Stomach smooth muscle (tissue), 2 donors: ENCODE data around the gene S100A7A.

Experiments used
- H3K27ac ChIP-seq: one replicate; pipeline ENCODE4 v1.7.0; 2013; ENCODE audit warnings: mild to moderate bottlenecking, low read length, inconsistent platforms
- H3K27me3 ChIP-seq, 2 donors: one replicate each; pipeline ENCODE4 v1.7.0; 2013; ENCODE audit warnings: low read length in 2 of 2; ENCODE audit not compliant: insufficient read depth in 2 of 2, control insufficient read depth in 1 of 2
- H3K36me3 ChIP-seq, 2 donors: one replicate each; pipeline ENCODE4 v1.7.0; 2013; ENCODE audit warnings: low read length in 2 of 2; ENCODE audit not compliant: control insufficient read depth in 2 of 2, insufficient read depth in 2 of 2
- H3K4me1 ChIP-seq: one replicate; pipeline ENCODE4 v1.7.0; 2013; ENCODE audit warnings: low read length; ENCODE audit not compliant: control insufficient read depth, insufficient read depth
- H3K4me3 ChIP-seq, 2 donors: one replicate each; pipeline ENCODE4 v1.7.0; 2013; ENCODE audit warnings: low read length in 2 of 2
- H3K9ac ChIP-seq, 2 donors: one replicate each; pipeline ENCODE4 v1.7.0; 2013; ENCODE audit warnings: low read length in 2 of 2, mild to moderate bottlenecking in 1 of 2
- H3K9me3 ChIP-seq, 2 donors: one replicate each; pipeline ENCODE4 v1.7.0; 2013; ENCODE audit warnings: low read length in 2 of 2; ENCODE audit not compliant: control insufficient read depth in 2 of 2
- donor health status: healthy.
- donor health status: Pancreatic carcinoma.

The S100A7A gene

DNA sequence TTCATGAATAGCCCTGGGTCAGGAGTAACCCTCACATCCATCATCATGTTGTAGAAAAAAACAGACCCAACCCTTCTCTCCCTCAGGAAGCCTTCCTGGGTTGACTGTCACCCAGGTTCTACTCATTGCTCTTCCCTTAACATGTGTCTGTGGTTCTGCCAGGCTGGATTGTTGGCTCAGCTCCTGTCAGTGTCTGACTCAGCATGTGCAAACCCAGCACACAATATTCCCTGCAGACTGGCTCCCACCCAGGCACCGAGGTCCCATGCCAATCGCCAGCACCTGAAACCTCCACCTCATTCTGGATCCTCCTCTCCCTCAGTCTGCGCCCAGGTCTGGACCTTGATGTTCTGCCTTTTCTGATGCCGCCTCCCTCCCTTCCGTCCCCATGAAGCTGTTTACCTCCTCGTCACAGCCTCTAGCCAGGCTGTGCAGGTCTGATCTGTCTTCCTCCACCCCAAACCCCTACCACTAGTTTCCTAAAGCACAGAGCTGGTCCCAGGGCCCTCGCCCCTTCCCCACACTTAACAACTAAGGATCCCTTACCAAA is 21.1 kb upstream of the S100A7A start:
- Histone ChIP-seq H3K36me3 (no peaks in the 10 kb centered on the region), H3K9ac (no peak overlapping the region), H3K27me3 (peaks cover 2 to 16% of the 10 kb centered on the region in 2 donors), H3K27ac (no peak overlapping the region), H3K9me3 (no peaks in the 10 kb centered on the region), H3K4me1 (no peaks in the 10 kb centered on the region), H3K4me3 (no peak overlapping the region)

DNA sequence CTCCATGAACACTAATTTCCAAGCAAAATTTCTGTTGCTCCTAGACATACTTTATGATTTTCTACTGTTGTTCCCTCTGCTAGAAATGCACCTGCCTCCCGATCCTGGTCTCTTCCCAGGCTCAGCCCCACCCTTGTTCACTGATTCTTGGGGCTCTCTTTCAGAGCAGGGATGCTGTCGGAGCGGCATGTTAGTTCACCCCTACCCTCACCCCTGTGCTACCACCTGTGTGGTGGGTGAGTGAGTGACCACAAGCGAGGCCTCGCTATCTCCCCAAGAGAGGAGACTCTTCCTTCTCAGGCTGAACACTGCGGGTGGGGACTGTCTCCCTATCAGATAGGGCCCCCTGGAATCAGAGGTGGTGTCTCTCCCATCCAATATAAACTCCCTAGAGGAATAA is 20.5 kb upstream of the S100A7A start:
- H3K4me1 ChIP-seq: no peaks in the 10 kb centered on the region
- no peaks in the 10 kb centered on the region for H3K36me3 ChIP-seq
- H3K9ac ChIP-seq: no peak overlapping the region
- H3K27me3 ChIP-seq: peaks cover 2 to 14% of the 10 kb centered on the region in 2 donors
- H3K27ac ChIP-seq: no peak overlapping the region
- H3K4me3 ChIP-seq: no peak overlapping the region
- no peaks in the 10 kb centered on the region for H3K9me3 ChIP-seq

DNA sequence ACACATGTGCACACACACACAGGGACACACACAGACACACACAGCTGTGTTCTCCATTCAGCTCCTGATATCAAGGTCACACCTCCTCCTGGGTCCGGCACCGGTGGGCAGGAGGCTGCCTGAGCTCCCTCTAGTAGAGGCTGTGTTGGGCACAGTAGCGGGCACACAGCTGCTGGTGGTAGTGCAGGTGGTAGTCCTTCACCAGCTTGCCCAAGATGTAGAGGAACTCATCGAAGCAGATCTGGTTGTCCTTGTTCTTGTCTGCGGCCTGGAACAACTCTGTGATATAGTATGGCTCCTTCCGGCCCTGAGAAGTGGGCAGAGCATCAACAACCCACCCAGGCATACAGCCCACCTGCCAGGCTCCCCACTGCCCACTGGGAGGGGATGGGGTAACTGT is 19.9 kb upstream of the S100A7A start:
- no peak overlapping the region for H3K4me3 ChIP-seq
- no peaks in the 10 kb centered on the region for H3K36me3 ChIP-seq
- no peaks in the 10 kb centered on the region for H3K9me3 ChIP-seq
- H3K9ac ChIP-seq: no peak overlapping the region
- H3K27ac ChIP-seq: no peak overlapping the region
- no peaks in the 10 kb centered on the region for H3K4me1 ChIP-seq
- H3K27me3 ChIP-seq: peaks cover 2 to 11% of the 10 kb centered on the region in 2 donors

DNA sequence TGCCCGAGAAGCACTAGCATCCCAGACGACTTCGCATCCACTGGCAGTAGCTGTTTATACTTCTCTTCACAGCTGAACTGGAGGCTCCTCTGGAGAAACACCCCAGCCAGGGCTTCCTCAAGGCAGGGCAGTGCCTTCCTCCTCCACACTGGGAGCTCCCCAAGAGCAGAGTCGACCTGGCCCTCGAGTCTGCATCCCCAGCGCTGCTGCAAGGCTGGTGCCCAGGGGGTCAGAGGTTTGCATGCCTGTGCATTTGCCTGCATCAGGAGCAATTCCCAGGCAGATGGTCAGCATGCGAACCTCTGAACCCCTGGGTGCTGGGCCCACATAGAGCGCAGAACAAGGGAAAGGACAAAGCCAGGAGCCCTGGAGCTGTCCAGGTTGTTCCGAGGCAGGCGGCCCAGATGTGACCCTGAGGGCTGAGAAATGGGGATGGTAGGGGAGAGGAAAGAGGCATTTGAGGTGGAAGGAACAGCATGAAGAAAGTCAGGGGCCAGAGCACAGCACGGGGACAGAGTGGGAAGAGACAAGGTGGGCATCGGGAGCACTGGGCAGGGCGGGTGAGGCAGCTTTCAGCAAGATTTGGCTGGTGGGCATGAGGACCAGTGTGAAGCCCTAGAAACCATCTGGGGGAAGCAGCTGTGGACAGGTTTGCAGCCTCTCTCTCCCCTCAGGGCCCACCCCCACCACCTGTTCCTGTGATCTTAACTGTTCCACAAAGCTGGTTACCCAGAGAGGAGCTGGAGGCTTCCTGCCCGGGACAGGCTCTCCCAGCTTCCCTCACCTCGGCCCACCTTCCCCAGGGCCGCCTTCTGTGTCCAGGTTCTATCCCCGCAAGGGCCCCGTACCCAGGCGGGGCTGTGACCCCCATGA is 19.0 kb upstream of the S100A7A start:
- H3K27ac ChIP-seq: no peak overlapping the region
- no peak overlapping the region for H3K4me3 ChIP-seq
- H3K36me3 ChIP-seq: no peaks in the 10 kb centered on the region
- peaks cover 2 to 13% of the 10 kb centered on the region in 2 donors for H3K27me3 ChIP-seq
- no peaks in the 10 kb centered on the region for H3K9me3 ChIP-seq
- H3K9ac ChIP-seq: no peak overlapping the region
- H3K4me1 ChIP-seq: no peaks in the 10 kb centered on the region

DNA sequence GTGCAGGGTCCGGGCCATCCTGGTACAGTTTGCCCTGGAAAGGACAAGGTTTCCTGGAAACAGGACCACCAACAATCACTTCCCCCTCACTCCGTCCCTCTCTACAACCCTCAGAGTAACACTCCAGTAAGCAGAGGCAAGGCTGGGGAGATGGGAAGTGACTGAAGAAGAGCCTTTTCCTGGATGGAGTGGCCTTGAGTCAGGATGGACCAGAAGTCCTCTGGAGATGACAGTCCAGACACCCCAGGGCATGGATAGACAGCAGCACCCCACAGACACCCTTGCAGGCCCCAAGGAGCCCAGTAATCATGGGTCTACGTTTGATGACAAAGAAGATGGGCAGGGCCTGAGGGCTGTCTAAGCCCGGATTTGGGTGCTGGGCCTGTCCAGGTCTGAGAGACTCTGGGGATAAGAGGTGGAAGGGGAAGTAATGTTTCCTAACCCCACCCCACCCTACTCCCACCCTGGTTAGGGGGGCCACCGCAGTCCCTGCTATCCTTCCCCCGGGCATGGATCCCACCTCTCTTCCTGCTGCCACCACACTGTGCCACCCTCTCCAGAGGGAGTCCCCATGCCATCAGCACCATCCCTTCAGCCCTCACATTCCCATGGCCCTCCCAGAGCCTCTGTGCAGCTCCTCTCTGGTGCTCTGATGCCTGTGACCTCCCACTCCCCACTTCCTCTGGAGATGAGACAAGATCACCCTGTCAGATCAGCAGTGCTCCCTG is 18.2 kb upstream of the S100A7A start:
- no peaks in the 10 kb centered on the region for H3K9me3 ChIP-seq

DNA sequence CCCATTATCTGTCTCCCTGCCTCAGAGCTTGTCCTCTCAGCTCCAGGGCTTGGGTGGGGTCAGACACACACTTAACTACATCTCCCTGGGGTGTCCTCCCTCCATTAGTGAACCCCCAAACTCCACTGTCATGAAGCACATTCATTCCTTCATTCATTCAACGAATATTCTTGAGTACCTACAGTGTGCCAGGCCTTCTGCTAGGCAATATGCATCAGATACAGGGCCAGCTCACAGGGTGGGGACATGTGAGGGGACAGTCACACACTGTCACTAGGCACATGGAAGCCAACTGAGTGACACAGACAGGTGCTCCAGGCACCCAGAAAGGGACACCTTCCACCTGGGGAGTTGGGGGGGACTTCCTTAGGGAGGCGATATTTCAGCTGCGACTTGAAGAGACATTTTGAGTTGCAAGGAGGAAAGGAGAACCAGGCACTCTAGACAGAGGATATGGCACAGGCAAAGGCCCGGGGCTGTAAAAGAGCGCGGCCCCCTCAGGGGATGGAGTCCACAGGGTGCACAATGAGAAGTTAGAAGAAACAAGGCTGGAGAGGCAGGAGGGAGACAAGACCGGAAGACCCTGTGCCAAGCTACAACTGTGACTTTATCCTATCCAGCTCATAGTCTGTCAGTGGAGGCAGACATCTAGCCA is 16.8 kb upstream of the S100A7A start:
- H3K4me1 ChIP-seq: no peaks in the 10 kb centered on the region
- H3K36me3 ChIP-seq: no peaks in the 10 kb centered on the region
- H3K27ac ChIP-seq: no peak overlapping the region
- H3K27me3 ChIP-seq: peaks cover 2 to 9% of the 10 kb centered on the region in 2 donors
- no peak overlapping the region for H3K9ac ChIP-seq
- no peak overlapping the region for H3K4me3 ChIP-seq
- no peaks in the 10 kb centered on the region for H3K9me3 ChIP-seq

More for the DNA sequence above, 18.2 kb upstream of the S100A7A start:
- H3K4me1 ChIP-seq: no peaks in the 10 kb centered on the region
- peaks cover 2 to 14% of the 10 kb centered on the region in 2 donors for H3K27me3 ChIP-seq
- H3K4me3 ChIP-seq: no peak overlapping the region
- no peak overlapping the region for H3K27ac ChIP-seq
- no peak overlapping the region for H3K9ac ChIP-seq
- H3K36me3 ChIP-seq: no peaks in the 10 kb centered on the region

DNA sequence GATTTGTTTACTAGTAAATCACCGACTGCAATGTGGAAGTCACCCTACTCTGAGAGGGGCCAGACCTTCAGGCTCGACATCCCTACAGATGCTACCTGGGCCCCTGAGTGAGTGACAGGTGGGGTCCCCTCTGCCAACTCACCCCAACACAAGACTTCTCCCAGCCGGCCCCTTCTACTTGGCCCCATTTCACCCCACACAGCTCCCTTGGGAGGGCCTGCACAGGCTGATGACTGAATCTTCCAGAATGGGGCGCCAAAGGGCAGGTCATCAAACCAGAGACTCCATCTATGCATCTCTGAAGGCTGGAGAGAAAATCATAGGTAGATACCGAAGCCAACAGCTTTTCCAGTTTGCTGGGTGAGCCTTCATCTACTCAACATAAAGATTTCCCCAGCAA is 16.1 kb upstream of the S100A7A start:
- Histone ChIP-seq H3K27me3 (peaks cover 2 to 9% of the 10 kb centered on the region in 2 donors), H3K4me1 (no peaks in the 10 kb centered on the region), H3K4me3 (no peak overlapping the region), H3K9me3 (peaks cover 0 to 2% of the 10 kb centered on the region in 2 donors), H3K36me3 (no peaks in the 10 kb centered on the region), H3K27ac (no peak overlapping the region), H3K9ac (no peak overlapping the region)

DNA sequence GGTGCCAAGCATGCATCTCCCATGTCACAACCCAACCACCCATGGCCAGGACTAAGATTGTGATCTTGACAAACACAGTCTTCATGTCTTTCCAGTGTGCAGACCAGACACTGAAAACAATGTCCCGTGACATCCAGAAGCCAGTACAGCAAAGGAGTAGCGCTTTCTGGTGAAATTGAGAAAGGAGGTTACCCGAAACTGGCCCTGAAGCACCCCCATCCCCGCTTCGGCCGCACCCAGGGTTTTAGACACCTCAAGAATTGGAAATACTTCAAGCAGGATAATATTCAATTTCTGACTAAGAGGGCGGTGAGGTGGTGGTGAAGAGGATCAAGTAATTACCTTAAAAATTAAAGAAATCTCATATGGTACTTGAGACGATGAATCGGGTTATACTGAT is 14.9 kb upstream of the S100A7A start:
- Histone ChIP-seq H3K27ac (no peak overlapping the region), H3K36me3 (no peaks in the 10 kb centered on the region), H3K4me3 (no peak overlapping the region), H3K4me1 (no peaks in the 10 kb centered on the region), H3K27me3 (peaks cover 0 to 10% of the 10 kb centered on the region in 2 donors), H3K9me3 (peaks cover 0 to 2% of the 10 kb centered on the region in 2 donors), H3K9ac (no peak overlapping the region)

DNA sequence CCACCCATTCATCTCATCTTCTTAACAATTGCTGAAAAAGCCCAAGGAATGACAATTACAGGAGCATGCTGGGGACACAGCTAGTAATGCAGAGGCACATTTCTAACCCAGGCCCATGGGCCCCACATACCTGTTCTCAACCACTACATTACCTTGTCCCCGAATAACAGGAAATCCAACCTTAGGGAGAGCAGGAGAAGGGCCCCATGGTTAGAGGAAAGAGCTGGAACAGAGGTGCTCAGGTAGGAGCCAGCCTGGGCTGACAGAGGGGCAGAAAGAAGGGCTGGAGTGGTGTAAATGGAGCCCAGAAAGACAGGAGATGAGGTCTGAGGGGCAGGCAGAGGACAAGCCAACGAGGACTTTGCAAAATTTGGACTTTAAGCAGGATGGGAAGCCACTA is 14.1 kb upstream of the S100A7A start:
- Histone ChIP-seq H3K36me3 (no peaks in the 10 kb centered on the region), H3K27me3 (peaks cover 0 to 11% of the 10 kb centered on the region in 2 donors), H3K9me3 (peaks cover 0 to 2% of the 10 kb centered on the region in 2 donors), H3K27ac (no peak overlapping the region), H3K9ac (no peak overlapping the region), H3K4me1 (no peaks in the 10 kb centered on the region), H3K4me3 (no peak overlapping the region)

DNA sequence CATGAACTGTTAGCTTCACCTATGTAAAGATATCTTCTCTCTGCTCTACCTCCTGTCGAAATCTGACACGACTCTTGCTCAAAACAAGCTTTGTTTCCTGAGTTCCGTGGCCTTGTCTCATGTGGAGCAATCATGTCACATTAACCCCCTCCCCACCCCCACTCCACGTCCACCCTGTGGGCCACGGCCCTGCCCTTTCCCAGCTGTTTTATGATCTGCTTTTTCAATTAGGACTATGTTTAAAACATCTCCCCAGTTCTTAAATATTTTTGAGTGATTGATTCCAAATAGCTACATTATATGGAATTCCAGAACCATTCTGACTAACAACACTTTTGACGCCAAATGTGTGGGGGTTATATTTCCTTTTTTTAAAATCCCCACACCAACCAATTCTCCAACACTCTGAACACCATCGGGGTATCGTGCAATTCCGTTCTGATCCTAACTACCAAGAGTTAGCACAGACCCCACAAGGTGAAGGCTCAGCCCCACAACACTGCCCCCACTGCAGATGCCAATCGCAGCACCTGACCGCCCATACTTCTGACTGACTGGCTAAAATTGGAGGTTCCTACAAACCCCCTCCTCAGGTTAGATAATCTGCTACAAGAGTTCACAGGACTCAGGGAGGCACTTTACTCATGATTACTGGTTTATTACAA is 12.8 kb upstream of the S100A7A start:
- Histone ChIP-seq H3K27me3 (peaks cover 0 to 10% of the 10 kb centered on the region in 2 donors), H3K27ac (no peak overlapping the region), H3K9me3 (peaks cover 0 to 2% of the 10 kb centered on the region in 2 donors), H3K36me3 (no peaks in the 10 kb centered on the region), H3K9ac (no peak overlapping the region), H3K4me1 (no peaks in the 10 kb centered on the region), H3K4me3 (no peak overlapping the region)
